Kidney glomerular epithelial cell (primary cell): ENCODE results near the gene KCNJ18.
"Not testable (repeated sequence)": the region's sequence is repeated elsewhere in the genome, so short reads cannot be mapped to it uniquely, and the experiment has no call there.

Source experiments
- DNase-seq: peaks from one replicate; lab custom pipeline; 2025; lab: John Stamatoyannopoulos, UW

Gene KCNJ18

GRCh38 chr17:21703891-21704872 is 11.9 kb downstream of the KCNJ18 start:
- DNase-seq = not testable (repeated sequence)

DNA sequence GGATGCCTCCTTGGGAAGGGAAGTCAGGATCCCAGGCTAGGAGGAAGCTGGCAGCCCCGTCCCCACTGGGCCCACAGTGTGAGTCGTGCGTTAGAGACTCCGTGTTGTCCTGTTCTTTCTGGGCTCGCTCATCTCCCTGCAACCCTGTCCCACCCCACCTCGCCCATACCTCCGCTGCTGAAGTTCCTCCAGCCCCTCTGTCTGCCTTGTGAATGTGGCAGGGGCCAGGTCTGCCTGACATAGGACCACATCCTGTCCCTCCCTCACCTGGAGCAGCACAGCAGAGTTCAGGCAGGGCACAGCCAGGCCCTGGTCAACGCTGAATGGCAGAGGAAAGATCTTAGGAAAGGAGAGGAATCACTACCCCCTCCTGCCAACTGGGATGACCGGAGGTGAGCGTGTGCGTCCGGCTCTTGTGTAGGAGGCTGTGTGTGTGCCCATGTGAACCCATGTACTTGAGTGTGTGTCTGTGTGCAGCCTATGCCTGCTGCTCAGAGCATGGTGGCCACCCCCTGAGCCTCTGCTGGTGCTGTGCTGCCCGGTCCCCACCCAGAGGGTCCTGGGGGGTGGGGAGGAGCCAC is 12.8 kb downstream of the KCNJ18 start:
- DNase-seq = no peak

DNA sequence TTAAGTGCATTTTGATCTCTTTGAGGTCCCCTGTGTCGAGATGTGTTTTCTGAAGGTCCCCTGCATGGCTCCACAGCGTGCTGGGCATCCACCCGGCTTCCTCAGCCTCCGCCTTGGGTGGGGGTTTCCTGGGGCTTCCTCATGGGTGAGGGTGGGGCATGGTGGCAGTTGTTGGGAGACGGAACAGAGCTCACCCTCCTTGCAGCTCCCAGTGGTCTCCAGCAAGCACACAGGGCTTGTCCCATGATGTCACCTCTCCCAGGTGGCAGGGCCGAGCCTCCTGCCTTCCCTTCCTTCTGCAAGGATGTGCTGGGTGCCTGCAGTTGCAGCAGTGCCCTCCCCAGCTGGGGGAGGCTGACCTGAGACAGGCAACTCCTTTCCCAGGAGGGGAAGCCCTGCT is 13.4 kb downstream of the KCNJ18 start:
- DNase-seq = not testable (repeated sequence)

DNA sequence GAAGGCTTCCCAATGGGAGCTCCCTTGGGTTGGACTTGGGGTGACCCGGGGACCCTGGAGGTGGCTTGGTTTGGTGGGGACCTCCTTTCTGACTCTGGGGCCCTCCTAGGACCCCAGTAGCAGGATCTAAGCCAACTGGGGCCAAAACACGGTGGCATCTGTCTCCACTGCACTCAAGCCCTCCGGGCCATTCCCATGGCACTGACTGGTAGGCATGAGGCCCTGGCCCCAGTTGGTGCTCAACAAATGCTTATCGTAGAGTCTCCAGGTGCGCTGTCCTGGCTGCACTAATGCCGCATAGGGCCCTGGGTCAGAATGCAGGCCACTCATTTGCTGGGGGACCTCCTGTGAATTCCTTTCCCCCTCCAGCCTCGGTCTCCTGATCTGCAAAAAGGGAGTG is 14.2 kb downstream of the KCNJ18 start:
- DNase-seq = not testable (repeated sequence)

- DNase-seq = not testable (repeated sequence)
These were observed 14.8 kb downstream of the KCNJ18 start for GRCh38 chr17:21707131-21707530.

DNA sequence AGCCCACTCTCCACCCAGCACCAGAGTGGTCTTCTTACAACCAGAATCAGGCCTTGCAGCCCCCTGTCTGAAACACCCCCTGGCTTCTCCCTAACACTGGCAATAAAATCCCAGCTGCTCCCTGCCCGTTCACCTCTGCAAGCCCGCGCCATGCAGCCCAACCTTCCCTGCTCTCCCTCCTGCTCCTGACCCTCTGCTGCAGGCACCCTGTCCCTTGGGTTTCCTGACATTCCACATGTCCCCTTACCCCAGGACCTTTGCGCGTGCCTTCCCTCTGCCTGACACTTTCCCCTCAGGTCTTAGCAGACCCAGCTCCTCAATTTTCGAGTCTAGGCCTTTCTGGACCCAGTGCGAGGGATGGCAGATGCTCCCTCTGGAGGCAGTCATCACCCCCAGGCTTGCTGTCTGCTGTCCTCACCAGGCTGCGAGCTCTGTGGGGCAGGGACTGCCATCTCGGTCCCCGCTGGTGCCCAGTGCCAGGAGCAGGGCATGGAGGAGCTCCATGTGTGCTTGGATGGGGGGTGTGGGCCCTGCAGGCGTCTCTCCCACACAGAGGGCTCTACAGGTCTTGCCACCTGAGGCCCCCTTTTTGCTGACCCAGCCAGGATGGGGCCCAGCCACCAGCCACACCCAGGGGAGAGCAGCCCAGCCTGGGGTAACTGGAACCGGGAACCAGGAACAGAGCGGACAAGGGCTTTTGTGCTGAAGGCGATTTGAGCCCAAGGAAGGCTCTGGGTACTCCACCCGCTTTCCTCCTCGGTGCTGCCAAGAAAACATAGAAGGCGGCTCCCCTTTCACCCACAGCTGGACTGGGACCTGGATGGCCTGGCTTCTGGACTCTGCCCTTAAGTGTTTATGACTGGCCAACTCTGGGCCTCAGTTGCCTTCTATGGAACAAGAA is 15.6 kb downstream of the KCNJ18 start:
- not testable (repeated sequence) for DNase-seq

DNA sequence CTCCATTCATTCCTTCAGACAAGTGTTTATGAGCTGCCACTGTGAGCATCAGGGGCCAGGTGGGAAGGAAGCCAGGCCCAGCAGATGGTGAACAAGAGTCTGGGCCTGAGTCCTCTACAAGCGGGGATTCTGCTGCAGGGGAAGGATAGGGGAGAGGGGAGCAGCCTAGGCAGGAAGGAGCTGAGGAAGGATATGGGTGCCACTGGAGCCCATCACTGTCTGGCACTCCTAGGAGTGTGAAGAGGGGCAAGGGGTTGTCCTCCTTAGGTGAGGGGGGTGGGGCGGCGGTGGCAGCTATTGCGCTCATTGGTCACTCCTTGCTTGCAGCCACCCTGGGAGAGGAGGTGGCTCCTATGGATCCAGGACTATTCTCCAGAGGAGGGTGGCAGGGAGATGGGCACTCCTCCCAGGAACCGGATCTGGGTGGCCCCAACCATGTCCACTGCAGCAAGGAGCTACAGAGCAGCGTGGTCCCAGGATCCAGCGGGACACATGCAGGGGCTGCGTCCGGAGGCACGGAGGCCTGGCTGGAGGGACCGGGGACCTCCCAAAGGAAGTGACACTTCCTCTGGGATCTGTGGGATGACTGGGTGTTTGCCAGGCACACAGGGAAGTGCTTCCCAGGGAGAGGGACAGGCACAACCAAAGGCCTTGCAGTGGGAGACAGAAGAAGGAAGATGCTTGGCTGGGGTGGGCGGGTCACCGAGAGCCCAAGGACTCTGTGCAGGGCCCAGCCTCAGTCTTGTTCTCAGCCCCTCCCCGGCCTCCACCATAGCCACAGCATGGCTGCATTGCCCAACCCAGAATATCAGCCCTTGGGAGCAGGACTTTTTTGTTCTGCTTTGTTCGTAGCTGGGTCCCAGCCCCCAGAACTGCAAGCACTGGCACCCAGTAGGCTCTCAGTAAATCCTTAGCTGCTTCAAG is 16.6 kb downstream of the KCNJ18 start:
- DNase-seq = not testable (repeated sequence)

GRCh38 chr17:21709994-21710393 is 17.7 kb downstream of the KCNJ18 start:
- not testable (repeated sequence) for DNase-seq

- not testable (repeated sequence) for DNase-seq
These were observed 18.2 kb downstream of the KCNJ18 start for GRCh38 chr17:21710486-21710885.

- DNase-seq = no peak
These were observed 18.9 kb downstream of the KCNJ18 start for GRCh38 chr17:21711182-21711581.

DNA sequence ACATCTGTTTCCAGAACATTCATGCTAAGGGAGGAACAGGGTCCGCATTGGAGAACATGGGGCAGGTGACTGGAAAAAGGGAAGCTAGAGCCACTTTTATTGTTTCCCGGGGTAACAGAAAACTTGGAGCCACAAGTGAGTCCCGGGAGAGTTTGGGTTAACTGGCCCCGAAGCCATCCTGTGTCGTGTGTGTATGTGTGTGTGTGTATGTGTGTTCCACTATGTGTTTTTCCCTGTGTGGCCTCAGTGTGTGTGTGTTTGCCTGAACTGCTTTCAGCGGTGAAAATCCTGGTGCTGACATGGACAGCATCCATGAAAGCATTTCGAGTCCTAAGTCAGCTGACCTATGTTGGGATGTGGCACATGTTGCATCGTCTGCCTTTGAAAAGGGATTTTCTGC is 20.7 kb downstream of the KCNJ18 start:
- DNase-seq = not testable (repeated sequence)

- not testable (repeated sequence) for DNase-seq
These were observed 21.3 kb downstream of the KCNJ18 start for GRCh38 chr17:21713631-21714030.

DNA sequence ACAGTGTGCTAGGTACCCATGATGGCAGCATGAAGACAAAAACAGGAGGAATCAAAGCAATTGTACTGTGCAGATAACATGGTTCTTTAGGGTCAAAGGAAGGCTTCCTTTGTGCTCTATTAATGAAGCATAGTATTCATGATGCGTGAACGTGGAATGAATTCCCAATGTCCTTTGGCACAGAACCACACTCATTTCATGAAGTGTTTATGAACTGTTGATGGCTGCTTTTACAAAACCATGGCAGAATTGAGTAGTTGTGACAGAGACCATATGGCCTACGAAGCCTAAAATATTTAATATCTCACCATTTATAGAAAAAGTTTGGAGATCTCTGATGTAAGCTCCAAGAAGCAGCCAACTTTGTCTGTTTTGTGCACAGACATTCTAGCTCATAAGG is 22.4 kb downstream of the KCNJ18 start:
- DNase-seq = not testable (repeated sequence)

DNA sequence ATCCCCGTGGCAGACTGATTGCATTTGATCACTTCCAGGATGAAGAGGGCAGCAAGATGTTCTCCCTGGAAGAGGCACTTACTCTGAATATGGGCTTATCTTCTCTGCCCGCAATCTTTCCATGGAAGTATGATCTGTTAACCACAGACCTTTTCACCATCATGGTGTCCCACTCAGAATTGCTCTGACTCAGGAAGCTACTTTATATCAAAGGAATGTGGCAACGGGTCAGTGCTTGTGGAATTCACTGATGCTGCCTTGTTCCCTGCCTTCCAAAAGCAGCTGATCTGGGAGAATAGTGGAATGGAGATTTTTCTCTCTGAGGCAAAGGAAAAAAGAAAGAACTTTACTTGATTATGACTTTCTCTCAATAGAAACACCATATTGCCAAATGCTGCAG is 23.6 kb downstream of the KCNJ18 start:
- not testable (repeated sequence) for DNase-seq

- not testable (repeated sequence) for DNase-seq
These were observed 26.6 kb downstream of the KCNJ18 start for GRCh38 chr17:21718971-21719370.

DNA sequence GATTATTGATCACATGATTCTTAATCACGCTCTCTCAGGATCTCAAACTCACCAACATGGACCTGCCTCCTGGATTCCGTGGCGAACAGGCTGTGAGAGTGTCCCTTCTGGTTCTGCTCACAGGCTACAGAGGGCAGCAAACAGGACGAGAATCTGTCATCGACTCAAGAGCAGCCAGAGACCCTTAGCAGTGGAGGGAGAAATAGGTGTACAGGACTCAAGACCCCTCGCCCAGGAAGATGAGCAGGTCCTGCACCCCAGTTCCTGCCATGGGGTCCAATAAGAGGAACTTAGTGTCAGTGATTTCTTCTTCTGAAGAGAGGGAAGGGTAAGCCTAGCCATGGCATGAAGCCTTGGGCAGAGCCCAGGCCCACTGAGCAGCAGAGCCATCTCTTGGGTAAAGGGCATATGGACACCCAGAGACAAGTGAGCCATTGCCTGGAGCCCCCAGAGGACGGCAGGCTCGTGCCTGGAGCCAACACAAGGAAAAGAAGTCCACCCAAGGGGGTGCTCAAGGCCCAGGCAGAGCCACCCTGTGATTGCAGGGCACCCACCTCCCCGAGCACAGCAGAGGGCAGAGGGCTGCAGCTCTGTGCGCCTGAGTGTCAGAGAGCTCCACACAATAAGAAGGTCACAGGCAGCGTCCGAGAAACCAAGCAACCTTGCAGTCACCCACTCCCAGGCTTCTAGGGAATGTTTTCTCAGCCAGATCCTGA is 27.3 kb downstream of the KCNJ18 start:
- not testable (repeated sequence) for DNase-seq

- not testable (repeated sequence) for DNase-seq
These were observed 28.2 kb downstream of the KCNJ18 start for GRCh38 chr17:21720566-21720965.

DNA sequence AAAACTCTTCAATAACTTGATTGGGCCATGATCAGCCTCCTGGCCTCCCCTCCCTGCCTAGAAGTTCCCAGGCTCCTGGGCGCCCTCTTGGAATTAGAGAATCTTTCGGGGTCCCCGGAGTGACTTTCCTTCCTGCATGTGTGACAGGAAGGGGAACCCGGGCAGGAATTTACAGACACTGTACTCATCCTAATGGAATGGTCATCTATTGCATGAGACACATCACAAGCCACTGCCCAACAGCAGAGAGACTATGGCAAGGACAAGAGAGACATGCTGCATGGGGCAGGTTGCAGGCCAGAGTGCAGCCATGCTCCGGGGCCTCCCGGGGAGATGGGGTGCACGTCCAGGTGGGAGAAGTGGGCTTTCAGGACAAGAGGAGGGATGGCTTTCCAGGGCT is 29.9 kb downstream of the KCNJ18 start:
- DNase-seq = not testable (repeated sequence)

DNA sequence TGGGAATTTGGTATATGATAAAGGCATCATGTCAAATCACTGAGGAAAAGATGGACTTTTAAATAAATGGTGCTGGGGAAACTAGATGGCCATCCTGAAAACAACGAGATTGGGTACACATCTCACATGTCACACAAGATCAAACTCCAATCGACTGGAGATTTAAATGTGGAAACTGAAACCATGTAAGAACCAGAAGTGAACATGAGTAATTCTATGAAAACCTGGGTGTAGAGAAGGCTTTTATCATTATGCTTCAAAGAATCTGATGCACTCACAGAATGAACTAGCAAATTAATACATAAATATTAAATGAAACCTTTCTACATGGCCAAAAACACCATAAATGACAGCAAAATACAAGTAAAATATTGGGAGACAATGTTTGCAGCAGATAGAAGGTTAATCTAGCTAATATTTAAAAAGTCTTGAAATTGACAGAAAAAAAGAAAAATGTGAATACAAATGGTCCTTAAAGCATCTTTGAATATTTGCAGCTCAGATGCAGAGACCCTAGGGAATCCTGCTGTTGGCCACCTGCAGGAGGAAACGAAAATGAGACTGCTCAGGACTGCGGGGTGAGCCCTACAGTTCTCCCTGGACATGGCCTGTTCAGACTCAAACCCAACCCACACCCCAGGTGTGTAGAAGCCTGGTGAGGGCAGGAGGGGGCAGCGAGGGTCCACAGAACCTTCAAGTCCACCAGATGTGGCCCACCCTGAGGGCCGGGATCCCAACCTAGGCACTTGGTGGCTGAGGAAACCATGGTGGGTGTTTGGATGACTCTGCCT is 32.1 kb downstream of the KCNJ18 start:
- DNase-seq = not testable (repeated sequence)
